Skeletal muscle tissue (tissue), 4 donors: ENCODE results near the gene ZNF621. TPM values are rescaled to one million over a fixed set of nuclear protein-coding genes. Genes with fewer than 3 reads are reported as not detected.
A peak's percentile ranks its signal among the peaks of the same experiment; 100 is the strongest.

ENCODE experiments used
- H3K27ac ChIP-seq: one replicate; pipeline ENCODE4 v1.7.0; 2013; ENCODE audit warnings: mild to moderate bottlenecking, low read depth, low read length, inconsistent platforms
- H3K27me3 ChIP-seq, 3 donors: one replicate each; pipeline ENCODE4 v1.7.0; 2013; ENCODE audit warnings: low read length in 3 of 3; ENCODE audit not compliant: control insufficient read depth in 3 of 3, insufficient read depth in 3 of 3
- H3K36me3 ChIP-seq, 3 donors: one replicate each; pipeline ENCODE4 v1.7.0; 2013; ENCODE audit warnings: low read length in 3 of 3; ENCODE audit not compliant: control insufficient read depth in 3 of 3, insufficient read depth in 3 of 3
- H3K4me1 ChIP-seq, 3 donors: one replicate each; pipeline ENCODE4 v1.7.0; 2013; ENCODE audit warnings: low read length in 3 of 3, mild to moderate bottlenecking in 3 of 3; ENCODE audit not compliant: control insufficient read depth in 3 of 3, insufficient read depth in 3 of 3
- H3K4me3 ChIP-seq, 3 donors: one replicate each; pipeline ENCODE4 v1.7.0; 2013; ENCODE audit warnings: low read length in 3 of 3
- H3K9ac ChIP-seq, 3 donors: one replicate each; pipeline ENCODE4 v1.7.0; 2013; ENCODE audit warnings: low read length in 3 of 3, mild to moderate bottlenecking in 3 of 3, moderate library complexity in 2 of 3, low read depth in 1 of 3
- H3K9me3 ChIP-seq, 3 donors: one replicate each; pipeline ENCODE4 v1.7.0; 2013; ENCODE audit warnings: low read length in 3 of 3; ENCODE audit not compliant: control insufficient read depth in 3 of 3
- total RNA-seq: library from RNA; depleted of rRNA; stranded (reverse); fragments of >200 nt; gene quantifications from one replicate; pipeline ENCODE4 v1.2.3, GENCODE V29; 2014
- donor health status: Osteomylitis.

The ZNF621 gene
- total RNA-seq, 1 donor from 2014 or later = 8.4 TPM

DNA sequence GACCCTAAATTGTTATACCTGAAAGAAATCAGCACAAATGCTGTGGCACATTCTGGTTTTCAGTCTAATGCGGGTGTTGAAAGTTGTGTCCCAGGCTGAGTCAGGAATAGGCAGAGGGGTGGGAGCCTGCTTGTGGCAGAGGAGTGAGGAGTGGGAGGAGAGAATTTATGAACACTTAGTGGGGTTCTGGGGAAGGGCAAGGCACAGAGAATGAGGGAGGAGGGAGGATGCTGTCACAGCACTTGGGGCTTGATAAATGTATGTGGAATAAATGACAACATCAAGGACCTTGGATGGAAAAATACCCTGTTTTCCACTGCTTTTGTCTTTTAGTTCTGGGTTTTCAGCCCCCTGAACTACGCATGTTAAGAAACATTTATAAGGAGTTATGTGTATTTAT, 49.3 kb downstream of the ZNF621 start:
- Histone ChIP-seq H3K4me1 (no peaks in the 10 kb centered on the region), H3K9ac (no peak overlapping the region), H3K27me3 (no peaks in the 10 kb centered on the region), H3K4me3 (no peak overlapping the region), H3K27ac (no peak overlapping the region), H3K36me3 (peaks cover 0 to 3% (median 0%) of the 10 kb centered on the region in 3 donors), H3K9me3 (no peaks in the 10 kb centered on the region)

DNA sequence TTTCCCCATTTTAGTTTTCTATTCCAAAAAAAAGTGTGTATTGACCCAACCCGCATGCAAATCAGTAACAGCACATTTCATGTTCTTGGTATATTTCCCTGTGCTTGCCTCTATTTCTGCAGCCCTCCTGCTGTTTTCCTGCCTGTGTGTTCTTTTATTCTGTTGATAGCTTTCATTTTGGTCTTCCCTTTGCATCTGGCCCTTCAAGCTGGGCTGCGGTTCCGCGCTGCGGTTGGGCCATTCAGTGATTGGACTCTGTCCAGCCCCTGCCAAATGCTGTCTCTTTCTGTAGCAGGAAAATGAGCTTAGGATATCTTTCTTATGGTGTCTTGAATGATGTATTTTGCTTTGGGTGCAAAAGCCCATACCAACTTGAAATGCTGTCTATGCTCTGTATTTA, 49.9 kb downstream of the ZNF621 start:
- Histone ChIP-seq H3K27me3 (no peaks in the 10 kb centered on the region), H3K9me3 (no peaks in the 10 kb centered on the region), H3K36me3 (peaks cover 0 to 3% (median 0%) of the 10 kb centered on the region in 3 donors), H3K27ac (no peak overlapping the region), H3K4me1 (no peaks in the 10 kb centered on the region), H3K9ac (no peak overlapping the region), H3K4me3 (no peak overlapping the region)

DNA sequence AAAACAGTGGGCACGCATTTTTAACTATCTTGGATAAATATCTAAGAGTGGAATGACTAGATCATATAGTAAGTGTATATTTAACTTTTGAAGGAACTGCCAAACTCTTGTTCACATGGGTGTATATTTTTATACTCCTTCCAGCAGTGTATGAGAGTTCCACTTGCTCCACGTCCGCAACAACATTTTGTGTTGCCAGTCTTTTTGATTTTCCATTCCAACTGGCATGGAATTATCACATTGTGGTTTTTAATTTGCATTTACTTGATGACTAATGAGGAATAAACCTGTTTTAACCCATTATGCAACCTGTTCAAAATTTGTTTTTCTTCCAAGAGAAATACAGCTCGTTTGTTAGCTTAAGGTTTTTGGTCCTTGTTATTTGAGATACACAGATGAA, 51.6 kb downstream of the ZNF621 start:
- no peaks in the 10 kb centered on the region for H3K9me3 ChIP-seq
- H3K27ac ChIP-seq = no peak overlapping the region
- no peak overlapping the region for H3K9ac ChIP-seq

DNA sequence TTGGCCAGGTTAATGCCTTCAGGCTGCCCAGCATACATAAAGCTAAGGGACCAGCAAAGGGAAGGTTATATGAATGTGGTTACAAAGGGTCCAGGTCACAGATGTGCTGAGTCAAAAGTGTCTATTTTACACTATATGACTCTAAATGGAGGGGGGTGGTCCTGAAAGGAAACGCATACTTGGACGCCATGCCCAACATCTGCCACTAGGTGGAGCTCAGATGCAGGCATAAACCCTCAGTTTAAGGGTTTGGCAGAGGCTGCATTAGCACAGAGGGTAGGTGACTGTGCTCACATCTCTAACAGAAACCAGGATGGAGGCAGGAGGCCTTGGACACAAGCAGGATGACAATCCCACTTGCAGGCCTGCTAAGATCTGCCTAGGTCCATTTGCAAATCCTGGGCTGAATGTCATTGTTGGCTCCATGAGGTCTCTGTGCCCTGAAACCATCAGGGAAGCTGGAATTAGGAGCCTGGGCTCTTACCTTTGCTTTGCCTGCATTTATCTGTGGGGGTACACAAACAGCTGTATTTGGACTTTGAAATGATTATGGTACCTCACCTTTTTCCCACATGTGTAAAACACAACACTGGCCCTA, 55.8 kb downstream of the ZNF621 start:
- H3K9me3 ChIP-seq = no peaks in the 10 kb centered on the region
- H3K27ac ChIP-seq = no peak overlapping the region
- no peak overlapping the region for H3K9ac ChIP-seq

More for the DNA sequence above, 51.6 kb downstream of the ZNF621 start:
- H3K4me3 ChIP-seq = no peak overlapping the region
- H3K27me3 ChIP-seq = no peaks in the 10 kb centered on the region
- H3K36me3 ChIP-seq = peaks cover 0 to 3% (median 0%) of the 10 kb centered on the region in 3 donors
- no peaks in the 10 kb centered on the region for H3K4me1 ChIP-seq

DNA sequence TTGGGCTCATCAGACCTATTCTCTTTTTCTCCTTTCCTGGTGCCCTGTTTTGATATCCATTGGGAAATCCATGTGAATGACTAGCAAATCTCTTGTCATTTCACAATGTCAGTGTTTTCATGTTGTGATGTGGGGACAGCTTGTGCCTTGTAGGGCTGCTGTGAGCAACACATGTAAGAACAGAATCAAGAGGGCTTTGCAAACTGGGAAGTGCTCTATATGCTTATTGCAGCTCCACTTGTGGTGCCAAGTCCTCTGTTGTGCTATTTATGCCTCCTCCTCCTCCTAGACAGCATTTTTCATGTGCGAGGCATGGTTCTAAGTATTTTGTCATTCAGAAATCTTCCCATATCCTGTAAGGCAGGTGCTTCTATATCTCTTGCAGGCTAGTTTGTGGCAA, 56.4 kb downstream of the ZNF621 start:
- Histone ChIP-seq H3K4me1 (peaks cover 0 to 7% (median 5%) of the 10 kb centered on the region in 3 donors), H3K36me3 (peaks cover 0 to under 1% (median 0%) of the 10 kb centered on the region in 3 donors), H3K27ac (no peak overlapping the region), H3K27me3 (no peaks in the 10 kb centered on the region), H3K9ac (no peak overlapping the region), H3K4me3 (no peak overlapping the region), H3K9me3 (no peaks in the 10 kb centered on the region)

More for the DNA sequence above, 55.8 kb downstream of the ZNF621 start:
- Histone ChIP-seq H3K4me1 (peaks cover 0 to 5% (median 4%) of the 10 kb centered on the region in 3 donors), H3K4me3 (no peak overlapping the region), H3K27me3 (no peaks in the 10 kb centered on the region), H3K36me3 (peaks cover 0 to 3% (median 0%) of the 10 kb centered on the region in 3 donors)

DNA sequence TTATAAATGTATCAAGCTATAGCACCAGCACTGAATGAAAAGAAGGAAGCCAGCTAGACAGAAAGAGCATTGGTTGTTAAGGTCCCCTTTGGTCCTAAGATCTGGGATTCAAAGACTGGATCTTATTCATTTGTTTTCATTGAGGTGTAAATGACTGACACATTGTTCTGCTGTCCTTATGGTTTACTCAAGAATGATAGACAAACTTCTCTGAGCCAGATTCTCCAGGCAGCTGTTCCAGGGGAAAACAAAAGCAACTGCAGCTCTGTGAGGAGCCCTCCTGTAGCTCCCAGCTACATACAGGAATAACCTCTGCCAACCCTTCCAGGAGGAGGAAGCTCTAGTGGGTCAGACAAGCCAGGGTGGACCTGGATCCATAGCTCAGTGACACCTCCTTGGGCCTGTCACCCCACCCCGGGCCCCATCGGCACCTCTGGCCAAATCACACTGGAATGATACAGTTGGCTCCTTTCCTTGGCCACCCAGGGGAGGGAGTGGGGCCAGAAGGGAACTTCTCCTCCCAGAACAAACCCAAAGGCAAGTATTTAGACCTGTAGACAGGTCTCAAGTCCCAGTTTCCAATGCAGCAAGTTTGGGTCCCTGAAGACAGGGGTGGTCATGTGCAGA, 57.8 kb downstream of the ZNF621 start:
- Histone ChIP-seq H3K9ac (no peak overlapping the region), H3K4me3 (no peak overlapping the region), H3K27ac (no peak overlapping the region), H3K36me3 (no peaks in the 10 kb centered on the region), H3K27me3 (no peaks in the 10 kb centered on the region), H3K9me3 (no peaks in the 10 kb centered on the region), H3K4me1 (peaks cover 0 to 7% (median 5%) of the 10 kb centered on the region in 3 donors)

DNA sequence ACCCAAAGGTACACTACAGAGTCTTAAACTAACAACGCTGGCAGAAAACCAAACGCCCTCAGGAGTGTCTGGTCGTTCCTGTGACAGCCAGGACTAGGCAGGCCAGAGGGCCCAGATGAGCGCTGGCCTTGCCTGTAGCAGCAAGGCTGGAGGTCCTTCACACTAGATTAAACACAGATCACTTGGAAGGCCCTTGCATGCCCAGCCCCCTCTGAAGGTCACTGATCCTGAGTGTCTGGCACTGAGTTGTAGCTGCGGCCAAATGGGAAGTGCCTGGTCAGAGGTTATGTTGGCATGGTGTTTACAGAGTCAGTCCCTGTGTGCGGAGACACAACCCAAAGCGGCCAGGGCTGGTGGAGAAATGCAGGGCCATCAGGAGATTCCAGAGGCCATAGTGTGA, 58.9 kb downstream of the ZNF621 start:
- no peaks in the 10 kb centered on the region for H3K36me3 ChIP-seq
- H3K9ac ChIP-seq = no peak overlapping the region
- H3K27ac ChIP-seq = no peak overlapping the region
- no peaks in the 10 kb centered on the region for H3K27me3 ChIP-seq
- no peak overlapping the region for H3K4me3 ChIP-seq
- no peaks in the 10 kb centered on the region for H3K9me3 ChIP-seq
- peaks cover 0 to 7% (median 5%) of the 10 kb centered on the region in 3 donors for H3K4me1 ChIP-seq

DNA sequence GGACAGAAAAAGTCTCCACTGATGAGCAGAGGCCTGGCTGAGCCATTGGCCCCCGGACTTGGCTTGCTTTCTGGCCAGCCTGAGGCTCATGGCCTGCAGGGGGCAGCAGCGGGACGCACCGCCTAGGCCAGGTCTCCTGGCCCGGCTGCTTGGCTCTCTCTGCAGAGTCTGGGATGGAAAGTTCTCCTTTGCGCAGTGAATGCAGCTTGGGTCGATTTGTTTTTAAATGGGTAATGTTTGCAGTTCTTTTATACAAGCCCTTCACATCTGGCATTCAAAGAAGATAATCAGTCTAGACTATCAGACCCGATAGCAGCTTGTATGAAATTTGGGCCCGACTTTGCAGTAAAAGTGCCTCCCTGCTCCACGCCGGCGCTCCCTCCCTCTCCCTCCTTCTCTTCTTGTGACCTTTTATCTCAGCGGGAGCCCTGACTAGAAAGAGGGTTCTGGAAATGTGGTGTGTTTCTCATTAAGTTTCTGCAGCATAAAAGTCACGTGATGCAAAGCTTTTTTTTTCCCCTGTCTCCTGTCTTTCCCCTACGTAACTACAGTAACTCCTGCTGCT, 59.9 kb downstream of the ZNF621 start:
- H3K9me3 ChIP-seq = no peaks in the 10 kb centered on the region
- H3K27ac ChIP-seq = peak overlapping the region; percentile 28
- H3K27me3 ChIP-seq = no peaks in the 10 kb centered on the region
- H3K36me3 ChIP-seq = no peaks in the 10 kb centered on the region
- H3K4me1 ChIP-seq = peaks cover 0 to 7% (median 5%) of the 10 kb centered on the region in 3 donors
- no peak overlapping the region for H3K4me3 ChIP-seq
- no peak overlapping the region for H3K9ac ChIP-seq

DNA sequence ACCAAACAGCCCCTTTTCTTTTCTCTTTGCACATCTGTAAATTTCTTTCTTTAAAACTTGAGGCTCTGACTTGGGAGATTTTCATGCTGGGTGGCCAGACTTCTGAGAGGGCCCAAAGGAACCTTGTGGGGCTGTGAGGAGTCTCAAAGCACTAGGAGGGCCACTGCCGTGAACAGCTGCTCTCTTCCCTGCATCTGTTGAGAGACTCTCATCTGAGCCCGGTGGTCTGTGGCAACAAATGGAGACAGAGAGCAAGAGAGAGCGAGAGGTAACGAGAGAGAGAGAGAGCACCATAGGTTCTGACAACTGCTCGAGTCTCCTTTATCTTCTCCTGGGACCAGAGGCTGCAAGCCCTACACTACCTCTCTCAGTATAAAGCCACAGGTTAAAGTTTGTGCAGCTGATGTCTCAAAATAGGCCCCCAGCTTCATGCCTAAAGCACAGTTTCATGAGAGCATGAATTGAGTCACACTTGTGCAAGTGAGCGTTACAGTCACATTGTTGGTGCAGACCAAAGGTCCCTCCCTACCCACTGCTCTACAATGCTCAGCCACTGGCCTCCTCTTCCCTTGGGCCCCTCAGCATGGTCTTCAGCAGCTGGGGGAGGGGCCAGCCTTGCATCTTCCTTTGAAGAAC, 60.7 kb downstream of the ZNF621 start:
- H3K27ac ChIP-seq = peak overlapping the region; percentile 28
- no peaks in the 10 kb centered on the region for H3K36me3 ChIP-seq
- no peaks in the 10 kb centered on the region for H3K27me3 ChIP-seq
- peaks cover 0 to 7% (median 5%) of the 10 kb centered on the region in 3 donors for H3K4me1 ChIP-seq
- H3K9ac ChIP-seq = no peak overlapping the region
- no peak overlapping the region for H3K4me3 ChIP-seq
- no peaks in the 10 kb centered on the region for H3K9me3 ChIP-seq

DNA sequence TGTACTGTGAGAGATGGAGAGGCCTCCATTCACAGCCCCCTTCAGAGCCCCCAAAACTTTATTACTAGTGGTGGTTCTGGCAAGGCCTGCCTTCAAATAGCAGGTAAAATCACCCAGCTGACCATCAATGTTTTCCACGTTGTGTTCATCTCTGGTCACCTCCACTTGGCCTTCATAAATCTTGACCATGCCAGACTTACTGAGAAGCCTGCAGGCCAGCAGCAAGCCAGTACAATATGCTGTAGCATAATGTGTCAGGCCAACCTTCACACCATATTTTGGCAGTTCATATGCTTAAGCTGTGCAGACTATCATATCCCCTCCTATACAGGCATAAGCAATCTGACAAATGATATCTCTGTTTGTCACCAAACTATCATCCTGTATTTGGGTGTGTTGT, 62.1 kb downstream of the ZNF621 start:
- H3K27ac ChIP-seq = no peak overlapping the region
- no peak overlapping the region for H3K4me3 ChIP-seq
- no peaks in the 10 kb centered on the region for H3K9me3 ChIP-seq
- peaks cover 0 to 7% (median 5%) of the 10 kb centered on the region in 3 donors for H3K4me1 ChIP-seq
- no peaks in the 10 kb centered on the region for H3K36me3 ChIP-seq
- H3K9ac ChIP-seq = no peak overlapping the region
- no peaks in the 10 kb centered on the region for H3K27me3 ChIP-seq
